OCI-LY7 (cell line): Measurements from ENCODE around the gene SBF2.

Experiments used
- EZH2phosphoT487 ChIP-seq: fragments of 200-600 bp; sonication (generic); IDR thresholded peaks from 2 replicates; pipeline ENCODE4 v1.6.1; 2018; ENCODE audit warnings: low read depth, borderline replicate concordance, mild to moderate bottlenecking, mixed run types, antibody characterized with exemption, low read length, moderate library complexity, mixed read lengths
- TF ChIP-seq, protein P1 (sequence below): fragments of 200-600 bp; sonication (generic); conservative IDR thresholded peaks from 2 replicates; pipeline ENCODE4 v1.5.1; 2014; ENCODE audit warnings: mild to moderate bottlenecking, antibody characterized with exemption, low read length, moderate library complexity, mixed read lengths

DNA sequence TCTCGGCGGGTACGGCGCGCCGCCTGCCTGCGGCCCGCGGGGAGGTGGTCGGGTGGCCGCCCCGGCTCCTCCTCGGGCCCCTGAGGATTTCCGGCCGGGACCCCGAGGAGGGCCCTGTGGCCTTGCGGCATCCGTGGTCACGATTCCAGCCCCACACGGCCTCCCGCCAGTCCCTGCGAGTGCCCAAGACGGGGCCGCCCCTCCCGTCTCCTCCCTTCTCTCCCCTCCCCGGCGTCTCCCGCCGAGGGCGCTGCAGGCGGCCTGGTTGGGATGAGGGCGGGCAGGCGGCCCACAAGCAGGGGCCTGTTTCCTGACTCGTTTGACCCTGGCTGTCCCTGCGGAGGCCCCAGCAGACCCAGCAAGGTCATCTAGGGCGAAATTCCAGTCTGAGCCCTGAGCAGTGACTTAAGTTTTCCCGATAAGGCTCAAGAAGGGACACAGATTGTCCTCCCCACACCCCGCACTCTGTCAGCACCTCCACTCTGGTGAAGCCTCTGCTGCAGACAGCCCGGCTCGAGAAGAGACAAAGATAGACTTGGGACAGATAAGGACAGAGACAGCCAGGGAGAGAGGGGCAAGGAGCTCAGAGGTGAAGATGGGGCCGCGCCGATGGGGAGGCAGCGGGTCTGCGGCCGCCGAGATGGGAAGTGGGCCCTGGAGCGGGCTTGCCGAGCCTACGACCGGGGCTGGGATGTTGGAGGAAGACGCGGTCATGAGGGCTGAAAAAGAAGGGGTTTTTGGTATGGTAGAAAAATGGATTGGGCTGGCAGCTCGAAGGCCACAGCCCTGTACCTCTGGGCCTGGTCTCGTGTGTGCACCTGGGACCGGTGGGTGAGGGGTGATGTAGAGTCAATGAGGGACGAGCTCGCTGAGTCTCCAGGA, 535.1 kb downstream of the SBF2 start:
- TF ChIP-seq, protein P1, sequence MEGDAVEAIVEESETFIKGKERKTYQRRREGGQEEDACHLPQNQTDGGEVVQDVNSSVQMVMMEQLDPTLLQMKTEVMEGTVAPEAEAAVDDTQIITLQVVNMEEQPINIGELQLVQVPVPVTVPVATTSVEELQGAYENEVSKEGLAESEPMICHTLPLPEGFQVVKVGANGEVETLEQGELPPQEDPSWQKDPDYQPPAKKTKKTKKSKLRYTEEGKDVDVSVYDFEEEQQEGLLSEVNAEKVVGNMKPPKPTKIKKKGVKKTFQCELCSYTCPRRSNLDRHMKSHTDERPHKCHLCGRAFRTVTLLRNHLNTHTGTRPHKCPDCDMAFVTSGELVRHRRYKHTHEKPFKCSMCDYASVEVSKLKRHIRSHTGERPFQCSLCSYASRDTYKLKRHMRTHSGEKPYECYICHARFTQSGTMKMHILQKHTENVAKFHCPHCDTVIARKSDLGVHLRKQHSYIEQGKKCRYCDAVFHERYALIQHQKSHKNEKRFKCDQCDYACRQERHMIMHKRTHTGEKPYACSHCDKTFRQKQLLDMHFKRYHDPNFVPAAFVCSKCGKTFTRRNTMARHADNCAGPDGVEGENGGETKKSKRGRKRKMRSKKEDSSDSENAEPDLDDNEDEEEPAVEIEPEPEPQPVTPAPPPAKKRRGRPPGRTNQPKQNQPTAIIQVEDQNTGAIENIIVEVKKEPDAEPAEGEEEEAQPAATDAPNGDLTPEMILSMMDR: no peak
- TF ChIP-seq EZH2phosphoT487: no peak
